HG03039 (cell line): Measurements from ENCODE around the gene F11.
"Not testable (repeated sequence)": the region's sequence is repeated elsewhere in the genome, so short reads cannot be mapped to it uniquely, and the experiment has no call there.

Source experiments
- ATAC-seq: cut with Tn5 transposase; IDR thresholded peaks from one replicate; pipeline ENCODE4 v1.9.1; 2021; ENCODE audit warnings: mild to moderate bottlenecking, moderate library complexity; ENCODE audit not compliant: unreplicated experiment

The F11 gene

DNA sequence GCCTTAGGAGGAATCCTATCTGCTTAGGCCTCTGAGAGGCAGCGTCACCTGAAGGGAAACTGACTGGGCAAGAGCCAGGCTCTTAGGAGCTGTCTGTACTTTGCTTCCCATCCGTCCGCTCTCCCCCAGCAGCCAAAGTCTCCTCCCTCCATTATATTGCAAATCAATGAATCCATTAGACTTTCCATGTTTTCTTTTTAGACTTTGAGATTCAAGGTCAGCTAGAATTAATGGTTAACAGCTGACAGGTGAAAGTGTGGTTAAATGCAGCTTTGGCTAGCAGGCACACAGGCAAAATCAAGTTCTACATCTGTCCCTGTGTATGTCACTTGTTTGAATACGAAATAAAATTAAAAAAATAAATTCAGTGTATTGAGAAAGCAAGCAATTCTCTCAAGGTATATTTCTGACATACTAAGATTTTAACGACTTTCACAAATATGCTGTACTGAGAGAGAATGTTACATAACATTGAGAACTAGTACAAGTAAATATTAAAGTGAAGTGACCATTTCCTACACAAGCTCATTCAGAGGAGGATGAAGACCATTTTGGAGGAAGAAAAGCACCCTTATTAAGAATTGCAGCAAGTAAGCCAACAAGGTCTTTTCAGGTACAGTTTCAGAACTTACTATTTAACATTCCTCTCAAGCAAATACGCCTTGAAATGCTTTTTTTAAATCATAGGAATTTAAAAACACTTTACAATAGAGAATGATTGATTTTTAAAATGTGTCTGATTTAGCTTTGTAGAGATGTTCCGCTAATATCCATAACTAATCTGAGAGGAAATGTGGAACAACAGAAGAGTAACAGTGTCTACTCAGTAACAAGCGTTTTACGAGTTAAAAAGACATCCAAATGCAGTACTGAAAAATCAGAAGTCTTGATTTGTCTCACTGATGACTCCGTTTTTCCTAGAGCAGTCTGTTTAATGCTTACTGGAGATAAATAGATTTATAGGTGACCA lies at the start of gene F11:
Gene F11 (plus strand): TSS at position 507 of the 970 bp plus-strand sequence. CDS start 948 bp downstream, outside the sequence.
- ATAC-seq = no peak

DNA sequence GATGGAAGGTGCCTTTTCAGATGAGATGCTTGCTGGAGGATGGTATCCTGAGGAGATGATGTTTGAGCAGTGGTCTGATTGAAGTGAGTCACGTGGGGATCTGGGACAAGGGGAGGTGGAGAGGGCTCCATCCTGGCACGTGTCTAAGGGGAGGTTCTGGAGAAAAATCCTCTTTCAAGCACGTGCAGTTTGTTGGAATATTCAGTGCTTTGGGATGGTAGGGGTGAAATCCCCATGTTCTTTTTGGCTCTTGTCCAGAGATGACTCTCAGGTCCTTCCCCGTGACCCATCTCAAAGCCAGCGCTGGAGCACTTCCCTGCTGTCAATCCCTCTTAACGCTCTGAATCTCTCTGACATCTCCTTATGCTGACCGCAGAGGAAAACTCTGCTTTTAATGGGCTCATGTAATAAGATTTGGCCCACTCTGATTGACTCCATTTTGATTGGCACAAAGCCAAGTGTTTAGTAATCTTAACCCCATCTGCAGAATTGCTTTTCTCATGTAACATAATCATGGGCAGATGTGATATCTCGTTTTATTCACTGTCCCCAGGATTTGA lies 49.4 kb upstream of the F11 start:
- no peak for ATAC-seq

GRCh38 chr4:186217733-186218293 lies 48.2 kb upstream of the F11 start:
- ATAC-seq = no peak

- ATAC-seq = no peak
Measured at GRCh38 chr4:186221624-186222023, 44.4 kb upstream of the F11 start.

GRCh38 chr4:186225848-186226247 lies 40.1 kb upstream of the F11 start:
- no peak for ATAC-seq

DNA sequence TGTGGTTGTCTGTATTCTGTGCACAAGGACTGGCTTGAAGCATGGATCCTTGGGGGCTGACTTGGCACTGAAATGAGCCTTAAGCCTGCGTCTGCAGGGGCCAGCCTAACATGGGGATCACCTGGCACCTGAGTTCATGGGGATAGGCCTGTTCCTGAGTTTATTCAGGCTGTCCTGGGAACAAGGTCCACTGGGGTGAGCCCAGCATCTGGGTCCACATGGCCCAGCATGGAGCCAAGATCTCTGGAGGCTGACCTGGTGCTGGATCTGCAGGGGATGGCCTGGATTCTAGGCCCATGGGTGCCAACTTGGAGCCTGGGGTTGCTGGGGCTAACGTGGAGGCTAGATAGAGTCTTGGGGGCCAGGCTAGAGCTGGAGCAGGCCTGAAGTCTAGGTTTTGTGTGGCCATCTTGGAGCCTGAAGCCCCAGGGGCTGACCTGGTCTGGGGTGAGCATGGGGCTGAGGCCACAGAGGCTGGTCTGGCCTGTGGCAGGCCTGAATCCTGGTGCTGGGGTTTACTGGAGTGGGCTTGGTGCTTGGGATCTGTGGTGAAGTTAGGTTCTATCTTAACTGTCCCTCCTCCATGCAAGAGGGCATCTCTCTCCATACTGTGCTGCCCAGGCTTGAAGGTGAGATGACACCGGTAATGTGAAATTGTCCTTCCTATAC lies 39.3 kb upstream of the F11 start:
- ATAC-seq = no peak

DNA sequence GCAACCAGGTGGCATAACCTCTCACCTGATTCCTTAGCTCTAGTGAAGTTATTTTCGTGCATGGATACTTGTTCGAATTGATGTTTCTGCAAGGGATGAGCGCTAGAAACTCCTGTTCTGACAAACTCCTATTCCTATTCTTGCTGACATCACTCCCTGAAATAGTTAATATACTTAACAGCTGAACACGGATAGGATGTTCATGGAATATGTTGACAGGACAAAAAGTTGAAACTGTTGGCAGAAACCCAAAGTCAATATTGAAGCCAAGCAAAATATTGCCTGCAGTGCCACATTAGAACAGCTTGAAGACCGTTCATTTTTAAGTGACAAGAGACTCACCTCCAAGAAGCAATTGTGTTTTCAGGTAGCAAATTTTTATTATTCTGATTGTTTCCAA lies 38.8 kb upstream of the F11 start, which contains the start of gene KLKB1:
Gene KLKB1 (plus strand): TSS at position 287 of the 400 bp plus-strand sequence. CDS start 689 bp downstream, outside the sequence.
- ATAC-seq = no peak

GRCh38 chr4:186227744-186228513 lies 38.1 kb upstream of the F11 start:
- ATAC-seq = no peak

DNA sequence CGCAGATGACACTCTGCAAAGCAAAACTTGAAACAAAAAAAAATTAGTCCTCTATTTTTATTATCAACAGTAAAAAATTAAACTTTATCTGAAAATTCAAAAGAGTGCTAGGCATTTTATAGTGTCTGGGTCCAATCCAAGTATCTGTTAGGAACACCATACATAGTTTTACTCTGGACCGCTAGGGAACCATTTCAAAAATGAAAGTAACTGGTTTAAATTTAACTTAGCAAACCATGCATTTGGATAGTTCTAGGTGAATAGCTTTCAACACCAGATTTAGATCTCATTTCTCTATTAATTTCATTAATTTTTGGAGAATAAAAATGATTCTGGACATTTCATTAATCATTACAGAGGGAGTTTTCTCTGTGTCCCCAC lies 37.5 kb upstream of the F11 start:
- ATAC-seq = no peak

DNA sequence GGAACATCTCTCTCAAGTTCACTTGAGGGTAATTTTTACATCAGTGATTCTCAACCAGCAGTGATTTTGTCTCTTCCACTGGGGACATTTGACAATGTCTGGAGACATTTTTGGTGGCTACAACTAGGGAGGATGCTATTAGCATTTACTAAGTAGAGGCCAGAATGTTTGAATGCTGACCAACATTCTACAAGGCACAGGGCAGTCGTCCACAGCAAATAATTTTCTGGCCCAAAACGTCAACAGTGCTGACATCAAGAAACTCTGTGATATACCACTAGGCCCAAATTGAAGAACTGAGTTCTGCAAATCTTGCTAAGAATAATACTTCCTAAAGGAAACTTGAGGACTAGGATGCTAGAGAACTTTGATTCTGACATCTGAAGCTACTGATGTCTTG lies 31.6 kb upstream of the F11 start:
- ATAC-seq = no peak

- ATAC-seq = no peak
Measured at GRCh38 chr4:186236126-186236525, 29.9 kb upstream of the F11 start.

DNA sequence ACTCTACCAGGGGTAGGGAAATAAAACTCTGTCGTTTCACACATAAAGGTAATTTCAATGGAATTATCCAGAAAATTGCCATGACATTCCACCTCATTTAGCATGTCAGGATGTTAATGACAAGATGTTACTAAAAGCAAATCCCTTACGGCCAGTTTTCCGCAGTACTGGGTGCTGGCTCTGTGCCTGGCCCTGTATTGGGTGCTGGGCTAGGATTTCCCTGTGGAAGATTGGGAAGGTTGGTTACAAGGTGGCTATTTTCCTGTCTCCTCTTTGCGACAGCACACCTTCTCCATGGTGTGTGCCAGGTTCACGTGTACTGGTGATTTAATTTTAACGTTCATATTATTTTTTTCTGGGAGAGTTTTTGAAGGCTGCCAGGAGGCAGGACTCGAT lies 25.5 kb upstream of the F11 start:
- no peak for ATAC-seq

GRCh38 chr4:186240848-186241491 lies 25.0 kb upstream of the F11 start:
- no peak for ATAC-seq

GRCh38 chr4:186241616-186242015 lies 24.4 kb upstream of the F11 start:
- ATAC-seq = no peak

DNA sequence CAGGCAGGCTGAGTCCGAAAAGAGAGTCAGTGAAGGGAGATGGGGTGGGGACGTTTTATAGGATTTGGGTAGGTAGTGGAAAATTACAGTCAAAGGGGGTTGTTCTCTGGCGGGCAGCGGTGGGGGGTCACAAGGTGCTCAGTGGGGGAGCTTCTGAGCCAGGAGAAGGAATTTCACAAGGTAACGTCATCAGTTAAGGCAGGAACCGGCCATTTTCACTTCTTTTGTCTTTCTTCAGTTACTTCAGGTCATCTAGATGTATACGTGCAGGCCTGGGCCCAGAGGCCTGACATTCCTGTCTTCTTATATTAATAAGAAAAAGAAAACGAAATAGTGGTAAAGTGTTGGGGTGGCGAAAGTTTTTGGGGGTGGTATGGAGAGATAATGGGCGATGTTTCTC lies 24.0 kb upstream of the F11 start:
- not testable (repeated sequence) for ATAC-seq

GRCh38 chr4:186243331-186243730 lies 22.7 kb upstream of the F11 start:
- no peak for ATAC-seq

DNA sequence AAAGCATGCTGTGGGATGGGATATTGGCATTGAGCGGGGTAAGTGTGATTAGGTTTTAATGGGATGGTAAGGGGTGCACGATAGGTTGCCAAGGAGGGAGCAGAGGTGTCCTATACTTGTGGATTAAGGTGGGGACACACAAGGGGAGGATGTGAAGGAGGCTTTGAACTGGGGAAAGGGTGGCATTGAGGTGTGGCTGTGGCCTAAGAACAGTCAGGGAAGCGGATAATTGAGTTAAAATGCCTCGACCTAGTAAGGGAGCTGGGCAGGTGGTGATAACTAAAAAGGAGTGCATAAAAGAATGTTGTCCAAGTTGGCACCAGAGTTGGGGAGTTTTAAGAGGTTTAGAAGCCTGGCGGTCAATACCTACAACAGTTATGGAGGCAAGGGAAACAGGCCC lies 21.2 kb upstream of the F11 start:
- ATAC-seq = no peak

GRCh38 chr4:186247062-186247752 lies 18.8 kb upstream of the F11 start:
- ATAC-seq = not testable (repeated sequence)

DNA sequence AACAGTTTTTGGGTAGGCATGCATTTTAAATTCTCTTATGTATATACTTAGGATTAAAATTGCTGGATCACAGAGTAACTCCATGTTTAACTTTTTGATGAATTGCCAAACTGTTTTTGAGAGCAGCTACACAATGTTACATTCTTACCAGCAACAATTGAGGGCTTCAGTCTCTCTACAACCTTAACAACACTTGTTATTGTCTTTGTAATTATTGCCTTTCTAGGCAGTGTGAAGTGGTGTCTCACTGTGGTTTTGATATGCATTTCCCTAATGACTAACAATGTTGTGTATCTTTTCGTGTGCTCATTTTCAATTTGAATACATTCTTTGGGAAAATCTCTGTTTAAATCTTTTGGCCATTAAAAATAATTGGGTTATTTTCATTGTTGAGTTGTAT lies 17.3 kb upstream of the F11 start:
- ATAC-seq = no peak
